ENCODE results near the gene MIF.

GRCh38 chr22:23911318-23911980 lies 17.3 kb downstream of the MIF start:
- no peak for TF ChIP-seq CTCF (IDR thresholded peaks at IDR 0.05)
- TF ChIP-seq EP300 (IDR thresholded peaks at IDR 0.05), result no peak
- no peak for TF ChIP-seq POLR2A (IDR thresholded peaks at IDR 0.05)
